Fibroblast of lung (primary cell): Measurements from ENCODE around the gene EYA3.

Source experiments
- EZH2 ChIP-seq: IDR thresholded peaks from 2 replicates; pipeline ENCODE4 v1.5.1; 2012; ENCODE audit warnings: low read length, control low read depth, mild to moderate bottlenecking; ENCODE audit errors: missing control alignments
- TF ChIP-seq, protein P1 (sequence below), 2 donors: IDR thresholded peaks in 1 of 2; conservative IDR thresholded peaks in 1 of 2; 1 replicate in 1 of 2; 2 replicates in 1 of 2; pipeline ENCODE4 v1.5.1; 2011 to 2012; ENCODE audit warnings: low read length in 2 of 2, control low read depth in 1 of 2, inconsistent platforms in 1 of 2, low read depth in 1 of 2, mild to moderate bottlenecking in 1 of 2

DNA sequence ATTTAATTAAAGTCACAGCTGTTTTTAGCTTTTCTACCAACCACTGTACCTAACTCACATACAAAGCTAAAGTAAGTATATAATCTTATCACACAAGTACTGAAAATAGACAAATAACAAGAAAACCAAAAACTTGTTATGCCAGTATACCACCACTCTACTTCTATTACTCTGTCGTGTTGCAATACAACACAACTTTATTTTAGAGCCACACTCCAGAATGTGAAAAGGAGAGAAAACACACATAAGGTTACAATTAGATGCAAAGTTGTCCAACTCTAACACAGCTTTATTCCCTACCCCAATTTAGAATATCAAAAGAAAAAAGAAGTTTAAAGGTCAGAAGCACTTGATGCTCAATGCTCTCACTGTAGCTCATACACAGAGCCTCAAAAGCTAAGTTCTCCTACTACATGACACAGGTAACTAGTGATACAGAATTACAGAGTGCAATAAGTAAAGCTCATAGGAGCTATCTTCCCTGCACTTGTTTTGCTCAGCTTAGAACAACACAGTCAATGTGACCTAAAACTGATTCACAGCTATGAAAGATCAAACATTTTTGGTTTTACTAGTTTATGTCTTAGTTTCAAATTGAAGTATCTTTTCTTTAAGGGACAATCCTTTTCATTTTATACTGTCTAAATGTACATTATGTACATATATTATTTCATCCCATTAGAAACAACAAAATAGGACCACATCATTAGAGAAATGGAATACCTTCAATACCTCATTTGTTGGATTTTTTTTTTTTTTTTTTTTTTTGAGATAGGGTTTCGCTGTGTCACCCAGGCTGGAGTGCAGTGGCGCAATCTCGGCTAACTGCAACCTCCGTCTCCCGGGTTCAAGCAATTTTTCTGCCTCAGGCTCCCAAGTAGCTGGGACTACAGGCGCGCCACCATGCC, 29.2 kb downstream of the EYA3 start:
- TF ChIP-seq, protein P1, sequence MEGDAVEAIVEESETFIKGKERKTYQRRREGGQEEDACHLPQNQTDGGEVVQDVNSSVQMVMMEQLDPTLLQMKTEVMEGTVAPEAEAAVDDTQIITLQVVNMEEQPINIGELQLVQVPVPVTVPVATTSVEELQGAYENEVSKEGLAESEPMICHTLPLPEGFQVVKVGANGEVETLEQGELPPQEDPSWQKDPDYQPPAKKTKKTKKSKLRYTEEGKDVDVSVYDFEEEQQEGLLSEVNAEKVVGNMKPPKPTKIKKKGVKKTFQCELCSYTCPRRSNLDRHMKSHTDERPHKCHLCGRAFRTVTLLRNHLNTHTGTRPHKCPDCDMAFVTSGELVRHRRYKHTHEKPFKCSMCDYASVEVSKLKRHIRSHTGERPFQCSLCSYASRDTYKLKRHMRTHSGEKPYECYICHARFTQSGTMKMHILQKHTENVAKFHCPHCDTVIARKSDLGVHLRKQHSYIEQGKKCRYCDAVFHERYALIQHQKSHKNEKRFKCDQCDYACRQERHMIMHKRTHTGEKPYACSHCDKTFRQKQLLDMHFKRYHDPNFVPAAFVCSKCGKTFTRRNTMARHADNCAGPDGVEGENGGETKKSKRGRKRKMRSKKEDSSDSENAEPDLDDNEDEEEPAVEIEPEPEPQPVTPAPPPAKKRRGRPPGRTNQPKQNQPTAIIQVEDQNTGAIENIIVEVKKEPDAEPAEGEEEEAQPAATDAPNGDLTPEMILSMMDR (conservative IDR thresholded peaks at IDR 0.05 in 1 of 2, IDR thresholded peaks at IDR 0.05 in 1 of 2; ENCODE audit: low read depth in 1 of 2, low read length in 2 of 2) = no peak
- no peak for TF ChIP-seq EZH2
